Neural cell (in vitro differentiated cells): ENCODE measurements around the gene SLAMF6. TPM values are rescaled to one million over a fixed set of nuclear protein-coding genes. Genes with fewer than 3 reads are reported as not detected.

Experiments
- H2AFZ ChIP-seq: fragments of 200-600, 300-800 bp; sonication (generic), shearing (Covaris generic); 2 replicates; pipeline ENCODE4 v1.6.0; 2014; ENCODE audit warnings: low read depth, mild to moderate bottlenecking, antibody characterized with exemption, low read length, moderate library complexity
- H3F3A ChIP-seq: fragments of 200-600 bp; shearing (Covaris generic); 2 replicates; pipeline ENCODE4 v1.6.1; 2016; ENCODE audit warnings: mild to moderate bottlenecking, moderate library complexity, mixed read lengths, antibody characterized with exemption, low read length; ENCODE audit not compliant: insufficient read depth, poor library complexity, severe bottlenecking
- H3K27ac ChIP-seq: fragments of 200-600, 300-800 bp; sonication (generic), shearing (Covaris generic); 2 replicates; pipeline ENCODE4 v1.5.1; 2014; ENCODE audit warnings: mild to moderate bottlenecking, low read length, moderate library complexity
- H3K27me3 ChIP-seq: fragments of 300-800, 200-600 bp; sonication (generic), shearing (Covaris generic); 2 replicates; pipeline ENCODE4 v1.6.0; 2014; ENCODE audit warnings: mild to moderate bottlenecking, low read depth, low read length, moderate library complexity; ENCODE audit not compliant: insufficient read depth
- H3K36me3 ChIP-seq: fragments of 300-800, 200-600 bp; sonication (generic), shearing (Covaris generic); 2 replicates; pipeline ENCODE4 v1.5.1; 2014; ENCODE audit warnings: mild to moderate bottlenecking, antibody characterized with exemption, low read length, moderate library complexity; ENCODE audit not compliant: insufficient read depth
- H3K4me2 ChIP-seq: fragments of 300-800, 200-600 bp; sonication (generic), shearing (Covaris generic); 2 replicates; pipeline ENCODE4 v1.6.0; 2014; ENCODE audit warnings: mild to moderate bottlenecking, low read length
- H3K4me3 ChIP-seq: fragments of 300-800, 200-600 bp; sonication (generic), shearing (Covaris generic); 2 replicates; pipeline ENCODE4 v1.5.1; 2014; ENCODE audit warnings: mild to moderate bottlenecking, low read length, moderate library complexity
- H3K79me2 ChIP-seq: fragments of 200-600 bp; shearing (Covaris generic); replicated peaks from 2 replicates; pipeline ENCODE4 v1.6.0; 2014; ENCODE audit warnings: mild to moderate bottlenecking, low read length, moderate library complexity; ENCODE audit not compliant: insufficient read depth
- H3K9ac ChIP-seq: fragments of 300-800, 200-600 bp; sonication (generic), shearing (Covaris generic); 2 replicates; pipeline ENCODE4 v1.6.1; 2016; ENCODE audit warnings: mild to moderate bottlenecking, low read length, mixed read lengths
- H3K9me2 ChIP-seq: fragments of 200-600 bp; shearing (Covaris generic); 2 replicates; pipeline ENCODE4 v1.6.1; 2016; ENCODE audit warnings: mild to moderate bottlenecking, low read length, mixed read lengths; ENCODE audit not compliant: insufficient read depth
- H3K9me3 ChIP-seq: fragments of 200-600, 300-800 bp; sonication (generic), shearing (Covaris generic); 2 replicates; pipeline ENCODE4 v1.6.1; 2016; ENCODE audit warnings: mild to moderate bottlenecking, mixed run types, low read length, moderate library complexity, mixed read lengths
- H4K20me1 ChIP-seq: fragments of 200-600 bp; shearing (Covaris generic); 2 replicates; pipeline ENCODE4 v1.6.1; 2016; ENCODE audit warnings: mild to moderate bottlenecking, mixed run types; ENCODE audit not compliant: insufficient read depth
- CTCF ChIP-seq: fragments of 450-650 bp; IDR thresholded peaks from 2 replicates; pipeline ENCODE4 v1.5.1; 2014; ENCODE audit warnings: antibody characterized with exemption, mild to moderate bottlenecking, moderate library complexity; ENCODE audit not compliant: poor library complexity, severe bottlenecking
- EP300 ChIP-seq: fragments of 450-650 bp; conservative IDR thresholded peaks from 2 replicates; pipeline ENCODE4 v1.6.1; 2014; ENCODE audit warnings: antibody characterized with exemption, mild to moderate bottlenecking, moderate library complexity; ENCODE audit not compliant: poor library complexity, severe bottlenecking
- EZH2 ChIP-seq: fragments of 200-600, 300-800 bp; shearing (Covaris generic), sonication (generic); IDR thresholded peaks from 2 replicates; pipeline ENCODE4 v1.6.1; 2014; ENCODE audit warnings: antibody characterized with exemption, low read length, borderline replicate concordance, mild to moderate bottlenecking; ENCODE audit not compliant: insufficient read depth, poor library complexity, severe bottlenecking
- MXI1 ChIP-seq: fragments of 450-650 bp; conservative IDR thresholded peaks from 2 replicates; pipeline ENCODE4 v1.6.1; 2014; ENCODE audit warnings: antibody characterized with exemption, mild to moderate bottlenecking; ENCODE audit not compliant: poor library complexity, severe bottlenecking
- POLR2AphosphoS5 ChIP-seq: IDR thresholded peaks from 2 replicates; pipeline ENCODE4 v1.6.1; 2012
- RAD21 ChIP-seq: fragments of 450-650 bp; conservative IDR thresholded peaks from 2 replicates; pipeline ENCODE4 v1.6.1; 2014; ENCODE audit warnings: antibody characterized with exemption, mild to moderate bottlenecking, moderate library complexity
- REST ChIP-seq: IDR thresholded peaks from 2 replicates; pipeline ENCODE4 v1.6.1; 2012; ENCODE audit warnings: borderline replicate concordance
- SMC3 ChIP-seq: fragments of 450-650 bp; conservative IDR thresholded peaks from 2 replicates; pipeline ENCODE4 v1.6.1; 2014; ENCODE audit warnings: antibody characterized with exemption, mild to moderate bottlenecking, moderate library complexity; ENCODE audit not compliant: poor library complexity
- TAF1 ChIP-seq: IDR thresholded peaks from 2 replicates; pipeline ENCODE4 v1.6.1; 2012; ENCODE audit warnings: low read depth
- polyA plus RNA-seq: library from polyadenylated mRNA; depleted of rRNA; stranded (reverse); fragments of >200 nt; gene quantifications from 2 replicates; pipeline ENCODE4 v1.2.3, GENCODE V29; 2014

SLAMF6 gene
- polyA plus RNA-seq, 1 donor from 2014 or later = not detected

DNA sequence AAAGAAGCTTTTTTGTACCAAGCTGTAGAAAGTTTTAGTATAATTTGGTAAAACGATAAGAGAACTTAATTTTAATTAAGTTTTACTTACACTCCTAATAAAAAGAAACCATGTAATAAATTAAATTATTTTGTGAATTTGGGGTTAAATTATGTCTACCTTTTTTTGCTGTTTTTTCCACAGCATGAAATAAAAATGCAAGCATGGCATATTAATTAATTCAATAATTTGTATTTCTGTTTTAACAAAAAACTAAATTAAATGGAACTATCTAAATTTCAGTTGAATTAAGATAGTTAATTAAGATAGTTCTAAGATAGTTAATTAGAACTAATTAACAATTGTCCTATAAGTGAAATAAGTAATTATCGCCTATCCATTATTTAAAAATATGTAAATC is 83.3 kb downstream of the SLAMF6 start:
- Histone ChIP-seq H3K9ac (no peak overlapping the region), H3K9me2 (no peaks in the 10 kb centered on the region), H3K4me2 (no peak overlapping the region), H4K20me1 (no peaks in the 10 kb centered on the region), H3K27ac (no peak overlapping the region), H3K27me3 (no peaks in the 10 kb centered on the region), H3F3A (no peaks in the 10 kb centered on the region), H3K4me3 (no peak overlapping the region), H3K79me2 (no peaks in the 10 kb centered on the region), H2AFZ (no peak overlapping the region), H3K9me3 (no peaks in the 10 kb centered on the region), H3K36me3 (no peaks in the 10 kb centered on the region)
- TF ChIP-seq CTCF (no peak), EZH2 (no peak), MXI1 (no peak), POLR2AphosphoS5 (no peak), TAF1 (no peak), EP300 (no peak), REST (no peak), RAD21 (no peak), SMC3 (no peak)

DNA sequence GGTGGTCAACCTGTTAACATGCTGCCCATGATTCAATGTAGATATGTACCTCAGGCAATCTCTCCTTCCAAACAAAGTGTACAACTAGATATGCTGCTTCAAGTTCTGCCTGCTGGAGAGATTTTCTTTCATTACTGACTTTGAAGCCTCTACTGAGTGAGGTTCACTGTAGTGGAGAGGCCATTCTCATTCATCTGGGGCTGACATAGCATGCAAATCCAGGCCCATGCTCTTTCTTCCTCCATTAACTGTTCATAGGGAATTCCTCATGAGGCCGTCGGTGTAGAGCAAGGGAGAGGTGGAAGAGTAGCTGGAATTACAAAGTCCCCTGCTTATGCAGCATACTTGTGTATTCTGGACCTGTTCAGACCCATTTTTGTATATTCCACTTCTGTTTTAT is 84.1 kb downstream of the SLAMF6 start:
- Histone ChIP-seq H3K27me3 (no peaks in the 10 kb centered on the region), H3K79me2 (no peaks in the 10 kb centered on the region), H3K4me3 (no peak overlapping the region), H3K9me3 (no peaks in the 10 kb centered on the region), H3F3A (no peaks in the 10 kb centered on the region), H3K9ac (no peak overlapping the region), H3K36me3 (no peaks in the 10 kb centered on the region), H3K9me2 (no peaks in the 10 kb centered on the region), H3K27ac (no peak overlapping the region), H3K4me2 (no peak overlapping the region), H4K20me1 (no peaks in the 10 kb centered on the region), H2AFZ (no peak overlapping the region)
- TF ChIP-seq TAF1 (no peak), EZH2 (no peak), RAD21 (no peak), EP300 (no peak), CTCF (no peak), SMC3 (no peak), POLR2AphosphoS5 (no peak), REST (no peak), MXI1 (no peak)
